A549 (cell line): ENCODE measurements around the gene CBR3. TPM values are rescaled to one million over a fixed set of nuclear protein-coding genes. Genes with fewer than 3 reads are reported as not detected.

Experiments
- ATAC-seq, 2 experiments: fragments of 200-7000 bp in 1 of 2; fragments of >200 bp in 1 of 2; cut with Nextera tagmentation in 1 of 2; cut with Tn5 transposase in 1 of 2; 3 replicates each; pipeline versions ENCODE4 v1.8.0 to v1.9.1; 2018 to 2020; ENCODE audit warnings: mild to moderate bottlenecking in 1 of 2, moderate library complexity in 1 of 2
- CTCF ChIA-PET: fragments of 300-600 bp; sonication (Branson Sonifier 250); formaldehyde crosslinking; extraction: SDS; loops from one replicate; lab custom pipeline; 2021; ENCODE audit warnings: antibody characterized with exemption, inconsistent platforms; lab: Yijun Ruan, JAX
- POLR2A ChIA-PET: fragments of 350-600 bp; formaldehyde crosslinking; extraction: SDS; loops from one replicate; lab custom pipeline; 2021; ENCODE audit warnings: antibody characterized with exemption, inconsistent platforms; lab: Yijun Ruan, JAX
- DNase-seq, 2 experiments: peaks; one replicate each; pipeline versions ENCODE4 v3.0.0 to v3.0.0-alpha.2; 2011 to 2016; ENCODE audit warnings: low read depth in 1 of 2, low spot score in 1 of 2
- FAIRE-seq: peaks from 2 replicates; lab custom pipeline; 2011; peaks lifted over from hg19 to GRCh38; lab: Jason Lieb, UNC
- H3K27ac ChIP-seq, 2 experiments: fragments of >200 bp; sonication (Bioruptor Twin); formaldehyde crosslinking; 3 replicates each; pipeline ENCODE4 v1.5.1; 2016 to 2017
- H3K4me1 ChIP-seq: fragments of >200 bp; sonication (Bioruptor Twin); formaldehyde crosslinking; 3 replicates; pipeline ENCODE4 v1.6.1; 2016
- H3K4me2 ChIP-seq: fragments of >200 bp; sonication (Bioruptor Twin); formaldehyde crosslinking; 3 replicates; pipeline ENCODE4 v1.6.1; 2016
- H3K4me3 ChIP-seq: fragments of >200 bp; sonication (Bioruptor Twin); formaldehyde crosslinking; 3 replicates; pipeline ENCODE4 v1.5.1; 2016
- H3K9me3 ChIP-seq: fragments of >200 bp; sonication (Bioruptor Twin); formaldehyde crosslinking; 3 replicates; pipeline ENCODE4 v1.6.1; 2016
- BCL3 ChIP-seq: fragments of >200 bp; sonication (Bioruptor Twin); formaldehyde crosslinking; IDR thresholded peaks from 3 replicates; pipeline ENCODE4 v1.6.1; 2016
- CBX8 ChIP-seq: fragments of 200-600 bp; sonication (generic); IDR thresholded peaks from 2 replicates; pipeline ENCODE4 v1.6.1; 2016
- CEBPB ChIP-seq, 2 experiments: fragments of >200 bp in 1 of 2; sonication (Bioruptor Twin) in 1 of 2; formaldehyde crosslinking in 1 of 2; IDR thresholded peaks; 2 replicates each; pipeline ENCODE4 v1.6.1; 2012 to 2016
- CHD4 ChIP-seq: fragments of 200-600 bp; sonication (generic); IDR thresholded peaks from 2 replicates; pipeline ENCODE4 v1.6.1; 2016; ENCODE audit warnings: antibody characterized with exemption, mild to moderate bottlenecking, borderline replicate concordance
- E2F6 ChIP-seq: IDR thresholded peaks from 2 replicates; pipeline ENCODE4 v1.6.1; 2012; ENCODE audit warnings: low read depth, borderline replicate concordance
- FOSL2 ChIP-seq, 2 experiments: fragments of 450-650 bp in 1 of 2; fragments of >200 bp in 1 of 2; sonication (Bioruptor Twin) in 1 of 2; formaldehyde crosslinking; IDR thresholded peaks; 2 replicates each; pipeline versions ENCODE4 v1.5.0 to v1.6.1; 2016 to 2020; ENCODE audit warnings: mild to moderate bottlenecking in 1 of 2, moderate library complexity in 1 of 2
- HDAC2 ChIP-seq: fragments of 200-600 bp; sonication (generic); IDR thresholded peaks from 2 replicates; pipeline ENCODE4 v1.6.1; 2016
- HES2 ChIP-seq: fragments of >200 bp; sonication (Bioruptor Twin); formaldehyde crosslinking; IDR thresholded peaks from 2 replicates; pipeline ENCODE4 v1.6.1; 2016
- HEYL ChIP-seq: fragments of 250-450 bp; sonication (Bioruptor Pico); IDR thresholded peaks from 2 replicates; pipeline ENCODE4 v1.8.0; 2021; ENCODE audit warnings: mild to moderate bottlenecking, moderate library complexity
- HMGXB4 ChIP-seq: fragments of 250-450 bp; sonication (Bioruptor Pico); IDR thresholded peaks from 2 replicates; pipeline ENCODE4 v1.5.0; 2021; ENCODE audit warnings: mild to moderate bottlenecking, moderate library complexity, borderline replicate concordance
- JUNB ChIP-seq: fragments of >200 bp; sonication (Bioruptor Twin); formaldehyde crosslinking; IDR thresholded peaks from 2 replicates; pipeline ENCODE4 v1.6.1; 2016
- MYC ChIP-seq: IDR thresholded peaks from 2 replicates; pipeline ENCODE4 v1.6.1; 2012; ENCODE audit warnings: mild to moderate bottlenecking, inconsistent platforms, low read length, improper control_type of control experiment, borderline replicate concordance
- NFE2L2 ChIP-seq: fragments of 150-350 bp; conservative IDR thresholded peaks from 2 replicates; pipeline ENCODE4 v1.6.1; 2014; ENCODE audit warnings: low read length
- POLR2AphosphoS2 ChIP-seq: conservative IDR thresholded peaks from 2 replicates; pipeline ENCODE4 v1.6.1; 2012; ENCODE audit warnings: low read length, improper control_type of control experiment, inconsistent platforms
- RNF2 ChIP-seq: fragments of 200-600 bp; sonication (generic); IDR thresholded peaks from 2 replicates; pipeline ENCODE4 v1.6.1; 2016; ENCODE audit warnings: low read depth, mild to moderate bottlenecking, antibody characterized with exemption, moderate library complexity, borderline replicate concordance
- SMC3 ChIP-seq: fragments of >200 bp; sonication (Bioruptor Twin); formaldehyde crosslinking; IDR thresholded peaks from 3 replicates; pipeline ENCODE4 v1.6.1; 2018; ENCODE audit warnings: inconsistent platforms
- SREBF2 ChIP-seq: fragments of 450-650 bp; IDR thresholded peaks from 2 replicates; pipeline ENCODE4 v1.6.1; 2014; ENCODE audit warnings: mild to moderate bottlenecking, moderate library complexity
- ZFP36 ChIP-seq: fragments of 450-650 bp; IDR thresholded peaks from 2 replicates; pipeline ENCODE4 v1.6.1; 2014; ENCODE audit warnings: borderline replicate concordance; ENCODE audit not compliant: partially characterized antibody
- ZNF302 ChIP-seq: fragments of 250-450 bp; sonication (Bioruptor Pico); IDR thresholded peaks from 2 replicates; pipeline ENCODE4 v1.9.0; 2021; ENCODE audit warnings: inconsistent platforms, mild to moderate bottlenecking, moderate library complexity
- WGBS: methylation state at CpG from one replicate; pipeline ENCODE4 v1.1.6; 2017; ENCODE audit errors: missing lambda C conversion rate; 5-methylcytosine and 5-hydroxymethylcytosine counted together
- polyA plus RNA-seq, 4 experiments: library from polyadenylated mRNA; depleted of rRNA in 3 of 4; stranded (reverse); fragments of >200 nt; fragmentation: RNase III in 1 of 4; extraction: RNeasy Plus Mini Kit Qiagen cat#74134 plus additional on column Dnase treatment in 1 of 4; gene quantifications; 2 replicates in 3 of 4; 3 replicates in 1 of 4; pipeline ENCODE4 v1.2.3, GENCODE V29; 2011 to 2017

Gene CBR3
- polyA plus RNA-seq, 2 of the 4 experiments (the other 2 are of a cell fraction): 5.9 to 6.1 TPM

GRCh38 chr21:36188081-36188681 lies 53.3 kb downstream of the CBR3 start:
- peak overlapping the region in 1 of 2 experiments; percentile 54; a peak in 2 of 6 replicates for H3K27ac ChIP-seq
- H3K4me2 ChIP-seq: peak overlapping the region; percentile 51
- peak in 1 of 2 experiments; percentile 22 for DNase-seq
- ChIA-PET CTCF (interaction anchor here (0.6 to 1.4 kb wide), 4 partner anchors 9 to 99 kb away, joined by 3 to 4 read pairs (median 3); no protein-coding TSS in a partner anchor), POLR2A (no interaction called here)
- TF ChIP-seq CEBPB (IDR thresholded peaks at IDR 0.05) (no peak), POLR2AphosphoS2 (no peak), MYC (no peak), SMC3 (no peak), FOSL2 (IDR thresholded peaks at IDR 0.05) (no peak), FOSL2 (CRISPR knock-in tag; IDR thresholded peaks at IDR 0.05) (no peak), SREBF2 (no peak), BCL3 (no peak), ZNF302 (CRISPR knock-in tag) (no peak), E2F6 (no peak), HEYL (no peak), CHD4 (no peak), ZFP36 (no peak), HMGXB4 (CRISPR knock-in tag) (no peak), JUNB (no peak), CBX8 (no peak)
- TF ChIP-seq, all 56 proteins: peak for 0
- Histone ChIP-seq H3K4me3 (no peak overlapping the region), H3K4me1 (peaks cover 17% of the 10 kb centered on the region), H3K9me3 (no peaks in the 10 kb centered on the region)
- 14% methylated on average over 7 of the region's 8 CpGs for WGBS
- FAIRE-seq: no peak
- peak; percentile 68 to 71; a peak in 5 of 6 replicates for ATAC-seq

GRCh38 chr21:36188937-36189336 lies 54.1 kb downstream of the CBR3 start:
- H3K9me3 ChIP-seq: no peaks in the 10 kb centered on the region
- FAIRE-seq: no peak
- ATAC-seq: no peak
- ChIA-PET CTCF (interaction anchor here (1.1 to 1.4 kb wide), 2 partner anchors 8 to 25 kb away, joined by 3 to 4 read pairs; no protein-coding TSS in a partner anchor), POLR2A (no interaction called here)
- no peak for TF ChIP-seq NFE2L2
- H3K4me1 ChIP-seq: peaks cover 21% of the 10 kb centered on the region
- no peak overlapping the region for H3K4me3 ChIP-seq
- WGBS: 85% methylated on average over 2 of the region's 2 CpGs
- no peak overlapping the region for H3K27ac ChIP-seq
- no peak for DNase-seq
- peak overlapping the region; percentile 51; the same call in 2 of the 3 replicates for H3K4me2 ChIP-seq

GRCh38 chr21:36190736-36191135 lies 55.9 kb downstream of the CBR3 start:
- POLR2A ChIA-PET: no interaction called here
- no peak for FAIRE-seq
- no peak overlapping the region for H3K27ac ChIP-seq
- 87% methylated on average over 4 of the region's 4 CpGs for WGBS
- no peak overlapping the region for H3K4me2 ChIP-seq
- TF ChIP-seq HES2 (no peak), RNF2 (no peak), HDAC2 (no peak)
- TF ChIP-seq, all 56 proteins: peak for 0
- Histone ChIP-seq H3K4me1 (peaks cover 21% of the 10 kb centered on the region), H3K9me3 (no peaks in the 10 kb centered on the region), H3K4me3 (no peak overlapping the region)
- ATAC-seq (no peak), DNase-seq (no peak)
- CTCF ChIA-PET: interaction anchor here (1.6 kb wide), 1 partner anchor 19 kb away, joined by 6 read pairs; no protein-coding TSS in a partner anchor
